SH-SY5Y (cell line): ENCODE results near the gene MCRIP2.

Source experiments
- GATA2 ChIP-seq: IDR thresholded peaks from 2 replicates; pipeline ENCODE4 v1.6.1; 2011; ENCODE audit warnings: mild to moderate bottlenecking, low read depth, low read length
- GATA3 ChIP-seq: IDR thresholded peaks from 2 replicates; pipeline ENCODE4 v1.6.1; 2011; ENCODE audit warnings: low read depth, mild to moderate bottlenecking, low read length, moderate library complexity

GRCh38 chr16:641326-642188 is at the start of gene MCRIP2:
- no peak for TF ChIP-seq GATA2
- no peak for TF ChIP-seq GATA3
